H9 (cell line): Measurements from ENCODE around the gene MBD5. TPM values are rescaled to one million over a fixed set of nuclear protein-coding genes. Genes with fewer than 3 reads are reported as not detected.
A peak's percentile ranks its signal among the peaks of the same experiment; 100 is the strongest.

Experiments used
- DNase-seq: peaks from one replicate; pipeline ENCODE4 v3.0.0-alpha.2; 2017
- H2AFZ ChIP-seq: one replicate; pipeline ENCODE4 v1.6.1; 2013; ENCODE audit warnings: mild to moderate bottlenecking, low read length, control low read depth, moderate library complexity
- H2AK5ac ChIP-seq: 2 replicates; pipeline ENCODE4 v1.6.1; 2013; ENCODE audit warnings: low read length, control low read depth, mixed read lengths; ENCODE audit not compliant: insufficient read length
- H2BK120ac ChIP-seq: one replicate; pipeline ENCODE4 v1.6.1; 2013; ENCODE audit warnings: low read depth, mild to moderate bottlenecking, low read length, control low read depth, inconsistent platforms; ENCODE audit not compliant: poor library complexity, severe bottlenecking
- H2BK12ac ChIP-seq: 2 replicates; pipeline ENCODE4 v1.6.1; 2013; ENCODE audit warnings: low read length, control low read depth, mixed read lengths, low read depth; ENCODE audit not compliant: insufficient read length
- H2BK15ac ChIP-seq: 2 replicates; pipeline ENCODE4 v1.6.1; 2013; ENCODE audit warnings: low read depth, low read length, control low read depth
- H2BK20ac ChIP-seq: one replicate; pipeline ENCODE4 v1.6.1; 2013; ENCODE audit warnings: low read depth, mild to moderate bottlenecking, low read length, control low read depth, inconsistent platforms; ENCODE audit not compliant: poor library complexity, severe bottlenecking
- H2BK5ac ChIP-seq: 2 replicates; pipeline ENCODE4 v1.6.1; 2013; ENCODE audit warnings: low read length, control low read depth, mixed read lengths; ENCODE audit not compliant: insufficient read length
- H3K14ac ChIP-seq: 2 replicates; pipeline ENCODE4 v1.6.1; 2013; ENCODE audit warnings: low read length, control low read depth; ENCODE audit not compliant: insufficient read depth
- H3K18ac ChIP-seq: 2 replicates; pipeline ENCODE4 v1.6.1; 2013; ENCODE audit warnings: low read depth, mild to moderate bottlenecking, mixed read lengths, low read length, control low read depth; ENCODE audit not compliant: insufficient read length
- H3K23ac ChIP-seq: 2 replicates; pipeline ENCODE4 v1.6.1; 2013; ENCODE audit warnings: low read length, control low read depth, mixed read lengths, low read depth; ENCODE audit not compliant: insufficient read length
- H3K23me2 ChIP-seq: 2 replicates; pipeline ENCODE4 v1.6.1; 2013; ENCODE audit warnings: low read depth, mild to moderate bottlenecking, mixed read lengths, low read length, control low read depth; ENCODE audit not compliant: insufficient read length, poor library complexity, severe bottlenecking
- H3K27ac ChIP-seq: 2 replicates; pipeline ENCODE4 v1.5.1; 2013; ENCODE audit warnings: low read length, control low read depth, mixed read lengths, low read depth; ENCODE audit not compliant: insufficient read length
- H3K27me3 ChIP-seq: 2 replicates; pipeline ENCODE4 v1.6.1; 2013; ENCODE audit warnings: low read length, control low read depth, inconsistent platforms; ENCODE audit not compliant: insufficient read depth
- H3K4ac ChIP-seq: 2 replicates; pipeline ENCODE4 v1.6.1; 2013; ENCODE audit warnings: low read depth, mild to moderate bottlenecking, control low read depth, inconsistent platforms, low read length, moderate library complexity
- H3K4me1 ChIP-seq: 2 replicates; pipeline ENCODE4 v1.6.1; 2013; ENCODE audit warnings: low read length, control low read depth, inconsistent platforms; ENCODE audit not compliant: insufficient read depth
- H3K4me2 ChIP-seq: 2 replicates; pipeline ENCODE4 v1.6.1; 2013; ENCODE audit warnings: low read length, control low read depth, mixed read lengths; ENCODE audit not compliant: insufficient read length, insufficient read depth
- H3K56ac ChIP-seq: 2 replicates; pipeline ENCODE4 v1.6.1; 2013; ENCODE audit warnings: low read depth, mild to moderate bottlenecking, mixed read lengths, low read length, control low read depth; ENCODE audit not compliant: insufficient read length
- H3K79me1 ChIP-seq: 2 replicates; pipeline ENCODE4 v1.6.1; 2013; ENCODE audit warnings: low read depth, mild to moderate bottlenecking, moderate library complexity, low read length, control low read depth, inconsistent platforms; ENCODE audit not compliant: insufficient read depth, poor library complexity, severe bottlenecking
- H3K79me2 ChIP-seq: 2 replicates; pipeline ENCODE4 v1.6.1; 2013; ENCODE audit warnings: low read length, control low read depth, inconsistent platforms; ENCODE audit not compliant: insufficient read depth
- H3K9ac ChIP-seq: 2 replicates; pipeline ENCODE4 v1.6.1; 2013; ENCODE audit warnings: low read length, control low read depth, mixed read lengths; ENCODE audit not compliant: insufficient read length; ENCODE audit errors: extremely low read depth
- H3K9me3 ChIP-seq: one replicate; pipeline ENCODE4 v1.6.1; 2013; ENCODE audit warnings: low read depth, low read length, inconsistent platforms; ENCODE audit not compliant: control insufficient read depth
- H3T11ph ChIP-seq: one replicate; pipeline ENCODE4 v1.6.1; 2013; ENCODE audit warnings: mild to moderate bottlenecking, low read length, control low read depth, inconsistent platforms
- H4K20me1 ChIP-seq: one replicate; pipeline ENCODE4 v1.6.1; 2013; ENCODE audit not compliant: control insufficient read depth, insufficient read length, insufficient read depth
- H4K5ac ChIP-seq: 2 replicates; pipeline ENCODE4 v1.6.1; 2013; ENCODE audit warnings: low read depth, mild to moderate bottlenecking, mixed read lengths, low read length, control low read depth; ENCODE audit not compliant: insufficient read length
- H4K8ac ChIP-seq: replicated peaks from 2 replicates; pipeline ENCODE4 v1.6.1; 2013; ENCODE audit warnings: low read length, control low read depth, mixed read lengths, low read depth; ENCODE audit not compliant: insufficient read length
- H4K91ac ChIP-seq: 2 replicates; pipeline ENCODE4 v1.6.1; 2013; ENCODE audit warnings: low read depth, mild to moderate bottlenecking, moderate library complexity, mixed read lengths, low read length, control low read depth; ENCODE audit not compliant: insufficient read length
- H3K27ac Mint-ChIP-seq, 3 experiments: 2 replicates in 2 of 3; 3 replicates in 1 of 3; pipeline ENCODE4 v1.8.0; 2020 to 2021; ENCODE audit warnings: mixed read lengths in 3 of 3, mild to moderate bottlenecking in 1 of 3, moderate library complexity in 1 of 3
- H3K27me3 Mint-ChIP-seq: 2 replicates; pipeline ENCODE4 v1.8.0; 2021; ENCODE audit warnings: low read depth, mild to moderate bottlenecking, moderate library complexity, mixed read lengths
- H3K36me3 Mint-ChIP-seq, 3 experiments: 2 replicates in 2 of 3; 3 replicates in 1 of 3; pipeline ENCODE4 v1.8.0; 2020 to 2021; ENCODE audit warnings: low read depth in 3 of 3, mixed read lengths in 3 of 3; ENCODE audit not compliant: insufficient read depth in 1 of 3
- H3K4me1 Mint-ChIP-seq, 2 experiments: 2 replicates each; pipeline ENCODE4 v1.8.0; 2020; ENCODE audit warnings: mixed read lengths in 2 of 2
- H3K4me3 Mint-ChIP-seq, 2 experiments: 2 replicates in 1 of 2; 3 replicates in 1 of 2; pipeline ENCODE4 v1.8.0; 2020 to 2021; ENCODE audit warnings: mild to moderate bottlenecking in 2 of 2, mixed read lengths in 2 of 2, moderate library complexity in 1 of 2
- H3K9me3 Mint-ChIP-seq, 2 experiments: 2 replicates in 1 of 2; 3 replicates in 1 of 2; pipeline ENCODE4 v1.8.0; 2020; ENCODE audit warnings: mild to moderate bottlenecking in 2 of 2, mixed read lengths in 2 of 2, moderate library complexity in 1 of 2
- CTCF ChIP-seq: fragments of 200-600 bp; sonication (generic); conservative IDR thresholded peaks from 3 replicates; pipeline ENCODE4 v1.8.0; 2021; ENCODE audit warnings: antibody characterized with exemption, mild to moderate bottlenecking
- WGBS: extraction: QIAGEN DNeasy Blood & Tissue Kit; methylation state at CpG from one replicate; pipeline ENCODE4 v1.1.7; 2013; ENCODE audit warnings: missing lambda C conversion rate, low lambda C conversion rate, mixed read lengths; ENCODE audit not compliant: insufficient read length; ENCODE audit errors: extremely low coverage; 5-methylcytosine and 5-hydroxymethylcytosine counted together
- total RNA-seq: library from RNA; stranded (reverse); gene quantifications from 2 replicates; pipeline ENCODE4 v1.2.1, GENCODE V29; 2021

Gene MBD5
- total RNA-seq, 1 experiment from 2014 or later, result 23.1 TPM

- Mint-ChIP-seq H3K36me3 (peaks cover 0 to 15% (median 15%) of the 10 kb centered on the region in 3 experiments; a peak in 6 of 7 replicates), H3K27me3 (no peaks in the 10 kb centered on the region), H3K9me3 (peaks cover 0 to 8% of the 10 kb centered on the region in 2 experiments; a peak in 3 of 5 replicates), H3K27ac (peak overlapping the region in 1 of 3 experiments; percentile 55; a peak in 1 of 7 replicates), H3K4me3 (no peak overlapping the region), H3K4me1 (peaks cover 28 to 30% of the 10 kb centered on the region in 2 experiments)
- Histone ChIP-seq H3K9me3 (no peaks in the 10 kb centered on the region), H2BK12ac (no peak overlapping the region), H3T11ph (no peak overlapping the region), H3K4me1 (no peaks in the 10 kb centered on the region), H3K4me2 (no peak overlapping the region), H4K8ac (no peak overlapping the region), H4K91ac (no peak overlapping the region), H3K79me2 (peaks cover 57% of the 10 kb centered on the region; the same call in 1 of the 2 replicates), H2AFZ (no peak overlapping the region), H2BK15ac (no peak overlapping the region), H3K27ac (no peak overlapping the region), H3K14ac (no peak overlapping the region), H3K27me3 (no peaks in the 10 kb centered on the region), H4K5ac (no peak overlapping the region), H2BK5ac (no peak overlapping the region), H2BK20ac (no peak overlapping the region), H3K23ac (no peak overlapping the region), H2AK5ac (no peak overlapping the region), H2BK120ac (no peak overlapping the region), H4K20me1 (no peaks in the 10 kb centered on the region), H3K23me2 (no peaks in the 10 kb centered on the region), H3K56ac (no peak overlapping the region), H3K79me1 (peaks cover 6% of the 10 kb centered on the region), H3K9ac (no peak overlapping the region), H3K18ac (no peak overlapping the region), H3K4ac (no peak overlapping the region)
- no peak for TF ChIP-seq CTCF
- no peak for DNase-seq
- no CpG with 5 or more reads among the region's 5 CpGs for WGBS
Measured at GRCh38 chr2:148014616-148015015, 6.3 kb upstream of the MBD5 start.
